GM18526 (cell line): ENCODE data around the gene STMN1.

Experiments used
- POLR2A ChIP-seq: IDR thresholded peaks from 3 replicates; pipeline ENCODE4 v1.6.1; 2011; ENCODE audit not compliant: insufficient read length; ENCODE audit errors: extremely low read depth

STMN1 gene

DNA sequence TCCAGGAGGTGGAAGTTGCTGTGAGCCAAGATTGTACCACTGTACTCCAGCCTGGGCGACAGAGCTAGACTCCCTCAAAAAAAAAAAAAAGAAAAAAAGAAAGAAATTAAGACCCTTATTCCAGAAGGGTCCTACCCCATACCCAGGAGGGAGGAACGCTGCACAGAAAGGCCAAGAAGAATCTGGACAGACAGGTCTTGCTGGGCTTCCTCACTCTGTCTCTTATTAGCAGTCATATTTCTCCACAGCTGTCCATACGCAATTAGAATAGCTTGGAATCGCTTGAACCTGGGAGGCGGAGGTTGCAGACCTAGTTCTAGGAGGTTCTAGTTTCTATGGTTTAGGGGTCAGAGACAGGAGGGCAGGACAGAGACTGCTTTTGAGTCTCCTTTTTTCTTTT, 27.5 kb downstream of the STMN1 start:
- no peak for TF ChIP-seq POLR2A

- TF ChIP-seq POLR2A = no peak
Measured at GRCh38 chr1:25877155-25877554, 29.1 kb downstream of the STMN1 start.

- no peak for TF ChIP-seq POLR2A
Measured at GRCh38 chr1:25876693-25877077, 29.5 kb downstream of the STMN1 start.

DNA sequence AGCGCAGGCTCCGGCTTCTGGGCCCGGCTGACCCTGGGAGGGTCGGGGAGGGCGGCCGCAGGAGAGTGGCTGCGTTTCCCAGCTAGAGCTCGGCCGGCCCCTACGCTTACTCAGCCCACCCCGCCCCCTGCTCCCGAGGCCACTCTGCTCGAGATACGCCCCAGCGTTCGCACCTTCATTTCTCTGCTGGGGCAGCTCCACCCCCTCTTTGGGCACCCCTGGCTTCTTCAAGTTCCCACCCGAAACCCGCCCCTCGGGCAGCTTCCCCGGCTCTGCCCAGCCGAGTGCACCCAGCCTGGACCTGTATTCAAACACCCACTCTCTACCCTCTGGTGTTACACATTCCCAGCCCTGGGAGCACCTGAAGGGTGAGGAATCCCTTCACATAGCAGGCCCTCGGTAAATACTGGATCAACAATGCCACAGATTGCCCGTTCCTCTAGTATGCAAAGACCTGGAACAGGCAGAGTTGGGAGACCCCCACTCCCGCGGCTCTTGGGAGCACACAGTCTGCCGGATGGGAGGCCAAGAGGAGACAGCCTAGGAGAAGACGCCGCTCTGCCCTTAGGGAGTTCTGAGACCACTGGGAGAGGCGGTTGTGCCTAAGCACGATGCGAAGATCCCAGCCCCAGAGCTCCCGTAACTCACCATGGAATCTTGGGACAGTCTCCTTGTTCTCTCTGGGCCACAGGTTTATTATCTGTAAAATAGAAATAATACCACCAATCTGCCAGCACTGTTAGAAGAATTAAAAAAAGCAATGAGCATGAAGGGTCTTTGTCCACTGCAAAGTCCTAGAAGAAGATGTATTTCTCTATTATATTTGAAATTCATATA, 30.1 kb downstream of the STMN1 start:
- no peak for TF ChIP-seq POLR2A

GRCh38 chr1:25875154-25875855, 30.9 kb downstream of the STMN1 start, which contains the start of gene PAQR7:
TSS of gene PAQR7 (minus strand) at chr1:25875708. CDS start at chr1:25863839, 11,869 bp downstream.
- TF ChIP-seq POLR2A = peak; percentile 28

- no peak for TF ChIP-seq POLR2A
Measured at GRCh38 chr1:25874635-25875153, 31.5 kb downstream of the STMN1 start.

GRCh38 chr1:25874209-25874608, 32.0 kb downstream of the STMN1 start:
- TF ChIP-seq POLR2A = no peak

GRCh38 chr1:25873120-25873519, 33.1 kb downstream of the STMN1 start:
- no peak for TF ChIP-seq POLR2A

DNA sequence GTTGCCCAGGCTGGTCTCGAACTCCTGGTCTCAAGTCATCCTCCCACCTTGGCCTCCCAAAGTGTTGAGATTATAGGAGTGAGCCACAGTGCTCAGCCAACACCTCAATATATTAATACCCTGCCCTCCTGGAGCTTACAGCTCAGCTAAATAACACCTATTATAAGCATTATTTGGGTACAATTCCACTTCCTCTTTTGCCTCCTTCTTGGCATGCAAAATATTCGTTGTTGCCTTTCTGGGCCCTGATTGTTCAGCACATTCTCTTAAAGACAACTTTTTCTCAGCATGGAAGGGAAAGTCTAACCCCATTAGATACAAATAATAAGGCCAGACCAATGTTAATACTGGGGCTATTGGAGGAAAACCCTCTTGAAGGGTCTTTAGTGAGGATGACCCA, 33.5 kb downstream of the STMN1 start:
- no peak for TF ChIP-seq POLR2A

DNA sequence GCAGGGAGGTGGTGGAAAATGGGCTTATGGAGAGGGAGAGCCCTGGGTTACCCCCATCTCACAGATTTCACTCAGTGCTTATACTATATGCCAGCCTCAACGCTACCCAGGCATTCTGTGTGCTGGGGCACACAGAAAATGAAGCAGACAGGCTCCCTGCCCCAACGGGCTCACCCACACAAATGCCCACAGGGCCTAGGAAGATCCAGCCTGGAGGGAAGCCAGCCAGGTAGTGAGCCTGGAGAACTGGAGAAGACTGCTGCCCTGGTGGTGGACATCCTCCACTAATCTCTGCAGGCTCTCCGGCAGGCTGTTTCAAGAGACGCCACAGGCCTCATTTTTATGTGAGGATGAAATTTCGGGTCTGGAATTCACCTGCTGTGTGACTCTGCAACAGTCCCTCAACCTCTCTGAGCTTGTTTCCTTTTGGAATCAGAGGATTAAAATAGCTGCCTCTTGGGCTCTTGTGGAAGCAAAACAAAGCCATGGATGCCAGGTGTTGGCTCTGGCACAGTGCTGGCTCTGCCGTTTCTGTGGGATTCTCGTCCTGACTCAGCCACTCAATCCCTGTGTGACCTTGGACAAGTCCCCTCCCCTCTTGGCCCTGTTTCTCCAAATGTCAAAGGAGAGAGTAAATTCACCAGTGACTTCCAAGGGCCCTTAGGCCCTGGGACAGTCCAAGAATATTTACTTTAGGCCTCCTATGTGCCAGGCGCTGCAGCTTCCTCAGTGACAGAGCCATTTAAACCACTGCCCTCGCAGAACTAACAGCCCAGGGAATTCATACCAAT, 34.3 kb downstream of the STMN1 start:
- TF ChIP-seq POLR2A = no peak

- TF ChIP-seq POLR2A = no peak
Measured at GRCh38 chr1:25871086-25871703, 35.0 kb downstream of the STMN1 start.

DNA sequence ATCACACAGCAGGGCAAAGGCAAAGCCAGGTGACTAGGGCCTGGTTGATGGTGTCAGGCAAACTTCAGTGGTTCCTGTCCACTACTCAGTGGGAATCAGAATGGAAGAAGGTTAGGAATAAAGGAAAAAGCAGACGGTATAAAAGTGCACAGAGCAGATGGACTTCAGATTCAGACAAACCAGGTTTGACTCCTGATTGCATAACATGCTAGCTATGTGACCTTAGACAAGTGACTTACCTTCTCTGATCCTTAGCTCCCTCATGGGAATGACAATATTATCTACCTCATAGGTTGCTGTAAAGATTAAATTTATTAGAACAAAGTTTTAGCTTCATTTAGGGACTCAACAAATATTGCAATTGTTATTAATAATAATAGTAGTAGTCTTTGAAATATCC, 35.6 kb downstream of the STMN1 start:
- TF ChIP-seq POLR2A = no peak

GRCh38 chr1:25869909-25870606, 36.2 kb downstream of the STMN1 start:
- no peak for TF ChIP-seq POLR2A

- TF ChIP-seq POLR2A = no peak
Measured at GRCh38 chr1:25867210-25867991, 38.8 kb downstream of the STMN1 start.
